A673 (cell line): ENCODE measurements around the gene SRSF10. TPM values are rescaled to one million over a fixed set of nuclear protein-coding genes. Genes with fewer than 3 reads are reported as not detected.

Experiments used
- Bru-seq: library from RNA; stranded (reverse); fragments of 400-500 nt; gene quantifications from one replicate; lab custom pipeline; 2021; lab: Mats Ljungman, UMichigan
- BruChase-seq, 2 experiments: library from RNA; stranded (reverse); fragments of 400-500 nt; gene quantifications; one replicate each; lab custom pipeline; 2021; lab: Mats Ljungman, UMichigan
- BruUV-seq: library from RNA; stranded (reverse); fragments of 400-500 nt; replicated peaks from 2 replicates; lab custom pipeline; 2021; lab: Mats Ljungman, UMichigan
- CTCF ChIA-PET: fragments of 300-600 bp; sonication (Branson Sonifier 250); formaldehyde crosslinking; loops from one replicate; lab custom pipeline; 2022; ENCODE audit warnings: antibody characterized with exemption; lab: Charles Lee
- POLR2A ChIA-PET: fragments of 300-600 bp; sonication (Branson Sonifier 250); formaldehyde crosslinking; loops from one replicate; lab custom pipeline; 2022; ENCODE audit warnings: antibody characterized with exemption; ENCODE audit not compliant: low non-redundant PET; lab: Charles Lee
- DNase-seq: peaks from one replicate; pipeline ENCODE4 v3.0.0-alpha.2; 2015; ENCODE audit warnings: low spot score
- H3K27ac ChIP-seq: fragments of 200-600 bp; sonication (generic); 2 replicates; pipeline ENCODE4 v1.5.1; 2016; ENCODE audit warnings: mixed run types, low read depth, mild to moderate bottlenecking, mixed read lengths, antibody characterized with exemption, low read length; ENCODE audit not compliant: poor library complexity, severe bottlenecking
- H3K27me3 ChIP-seq: fragments of 200-600 bp; sonication (generic); replicated peaks from 2 replicates; pipeline ENCODE4 v1.6.1; 2017; ENCODE audit warnings: mixed run types, low read depth, mild to moderate bottlenecking, mixed read lengths, antibody characterized with exemption, low read length; ENCODE audit not compliant: insufficient read depth, poor library complexity
- H3K36me3 ChIP-seq: fragments of 200-600 bp; sonication (generic); 2 replicates; pipeline ENCODE4 v1.6.1; 2016; ENCODE audit warnings: mixed run types, mild to moderate bottlenecking, mixed read lengths, antibody characterized with exemption, low read length; ENCODE audit not compliant: insufficient read depth, poor library complexity, severe bottlenecking
- H3K4me1 ChIP-seq: fragments of 200-600 bp; sonication (generic); 2 replicates; pipeline ENCODE4 v1.6.1; 2017; ENCODE audit warnings: mixed run types, mild to moderate bottlenecking, mixed read lengths, antibody characterized with exemption, low read length; ENCODE audit not compliant: insufficient read depth, poor library complexity, severe bottlenecking
- H3K4me3 ChIP-seq: fragments of 200-600 bp; sonication (generic); 2 replicates; pipeline ENCODE4 v1.5.1; 2016; ENCODE audit warnings: low read depth, mixed run types, mild to moderate bottlenecking, mixed read lengths, low read length; ENCODE audit not compliant: poor library complexity, severe bottlenecking
- H3K9me3 ChIP-seq: fragments of 200-600 bp; sonication (generic); 2 replicates; pipeline ENCODE4 v1.6.1; 2016; ENCODE audit warnings: mixed run types, low read depth, mild to moderate bottlenecking, mixed read lengths, antibody characterized with exemption, low read length; ENCODE audit not compliant: poor library complexity, severe bottlenecking
- EZH2 ChIP-seq: fragments of 200-600 bp; sonication (generic); IDR thresholded peaks from 2 replicates; pipeline ENCODE4 v1.6.1; 2017; ENCODE audit warnings: borderline replicate concordance, low read depth, mild to moderate bottlenecking, mixed read lengths, antibody characterized with exemption, low read length; ENCODE audit not compliant: poor library complexity, severe bottlenecking
- intact Hi-C: fragments of 100-400 bp; cut with micrococcal nuclease; formaldehyde crosslinking; loops from one replicate; pipeline ENCODE4 v1.10.0; 2022; ENCODE audit not compliant: unreplicated experiment
- long read RNA-seq: library from polyadenylated mRNA; stranded (forward); transcript quantifications from one replicate; pipeline ENCODE4 v2.0.0, GENCODE V29; 2022
- total RNA-seq: library from RNA; stranded (reverse); gene quantifications from 2 replicates; pipeline ENCODE4 v1.2.3, GENCODE V29; 2021
- TF ChIP-seq, protein P1 (sequence below): fragments of 300-800, 200-600 bp; sonication (generic); conservative IDR thresholded peaks from 2 replicates; pipeline ENCODE4 v1.5.1; 2017; ENCODE audit warnings: low read depth, mild to moderate bottlenecking, antibody characterized with exemption, low read length, moderate library complexity, mixed read lengths

The SRSF10 gene
- 208 and 218 TPM in 2 replicates for total RNA-seq
- Bru-seq, nascent RNA, result percentile 99 among the genes with signal in this experiment
- BruChase-seq, experiment 1, labeled RNA remaining after a 2-hour chase, result percentile 100 among the genes with signal in this experiment
- percentile 99 among the genes with signal in this experiment for BruChase-seq, experiment 2, labeled RNA remaining after a 6-hour chase
- long read RNA-seq, transcript SRSF10-213 (4 exons, 3,957 nt), result major isoform, 5 of 90 reads
- long read RNA-seq, partial matches to known transcripts, result 8 of 90 reads
- long read RNA-seq, other reads (novel, unspliced or antisense), result 72 of 90 reads

DNA sequence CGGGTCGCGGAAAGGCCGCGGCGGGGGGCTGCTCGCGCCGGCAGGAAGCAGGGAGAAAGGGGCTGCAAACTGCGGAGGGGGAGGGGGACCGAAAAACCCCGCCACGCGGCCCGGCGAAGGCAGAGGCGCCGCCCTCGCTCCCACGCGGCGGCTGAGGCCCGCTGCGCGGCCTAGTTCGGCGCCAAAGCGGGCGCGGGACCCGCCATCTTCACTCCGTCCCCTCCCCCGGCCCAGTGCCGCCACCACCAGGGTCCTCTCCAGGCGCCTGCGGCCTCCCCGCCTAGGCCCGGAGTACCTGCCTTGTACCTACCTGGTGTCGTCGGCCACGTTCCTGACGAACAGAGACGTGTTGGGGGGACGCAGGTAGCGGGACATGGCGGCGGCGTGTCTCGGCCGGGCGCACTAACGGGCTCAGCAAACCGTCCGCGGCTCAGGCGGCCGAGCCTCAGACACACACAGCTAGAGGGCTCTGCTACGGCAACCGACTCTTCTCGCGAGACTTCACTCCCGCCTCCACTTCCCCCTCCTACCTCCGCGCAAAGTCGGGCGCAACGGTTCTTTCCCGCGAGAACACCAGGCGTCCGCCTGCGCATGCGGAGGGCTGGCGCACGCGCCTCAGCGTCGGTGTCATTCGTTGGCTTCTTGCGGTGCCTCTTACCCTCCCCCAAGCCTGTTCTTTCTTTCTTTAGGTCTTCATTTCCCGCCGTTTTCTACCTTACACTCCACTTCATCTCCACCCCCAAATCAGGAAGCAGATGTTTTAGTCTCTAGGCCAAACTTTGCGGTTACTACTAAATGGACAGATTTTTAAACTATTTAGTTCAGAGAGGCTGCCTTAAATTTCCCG is at the start of gene SRSF10:
Gene SRSF10, minus strand, starts transcription at position 447 of the 847 bp plus-strand sequence. Its CDS starts 72 bp downstream, at position 375.
- Histone ChIP-seq H3K4me3 (peak within 1 kb of the TSS; percentile 72), H3K27ac (peak within 1 kb of the TSS; percentile 99), H3K27me3 (no peaks in the 10 kb centered on the region), H3K9me3 (no peaks in the 10 kb centered on the region), H3K36me3 (peaks cover 36% of the 10 kb centered on the region), H3K4me1 (peaks cover 44% of the 10 kb centered on the region)
- peak; percentile 99 for DNase-seq
- BruUV-seq, result no TSS peak
- ChIA-PET CTCF (no interaction called here), POLR2A (interaction anchor here (0.6 kb wide), 1 partner anchor 22 kb away, joined by 3 read pairs; no protein-coding TSS in a partner anchor)
- intact Hi-C loops, result no loop called here
- TF ChIP-seq, protein P1, sequence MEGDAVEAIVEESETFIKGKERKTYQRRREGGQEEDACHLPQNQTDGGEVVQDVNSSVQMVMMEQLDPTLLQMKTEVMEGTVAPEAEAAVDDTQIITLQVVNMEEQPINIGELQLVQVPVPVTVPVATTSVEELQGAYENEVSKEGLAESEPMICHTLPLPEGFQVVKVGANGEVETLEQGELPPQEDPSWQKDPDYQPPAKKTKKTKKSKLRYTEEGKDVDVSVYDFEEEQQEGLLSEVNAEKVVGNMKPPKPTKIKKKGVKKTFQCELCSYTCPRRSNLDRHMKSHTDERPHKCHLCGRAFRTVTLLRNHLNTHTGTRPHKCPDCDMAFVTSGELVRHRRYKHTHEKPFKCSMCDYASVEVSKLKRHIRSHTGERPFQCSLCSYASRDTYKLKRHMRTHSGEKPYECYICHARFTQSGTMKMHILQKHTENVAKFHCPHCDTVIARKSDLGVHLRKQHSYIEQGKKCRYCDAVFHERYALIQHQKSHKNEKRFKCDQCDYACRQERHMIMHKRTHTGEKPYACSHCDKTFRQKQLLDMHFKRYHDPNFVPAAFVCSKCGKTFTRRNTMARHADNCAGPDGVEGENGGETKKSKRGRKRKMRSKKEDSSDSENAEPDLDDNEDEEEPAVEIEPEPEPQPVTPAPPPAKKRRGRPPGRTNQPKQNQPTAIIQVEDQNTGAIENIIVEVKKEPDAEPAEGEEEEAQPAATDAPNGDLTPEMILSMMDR, result peak; percentile 45; the same call in 1 of the 2 replicates
- TF ChIP-seq EZH2, result no peak

DNA sequence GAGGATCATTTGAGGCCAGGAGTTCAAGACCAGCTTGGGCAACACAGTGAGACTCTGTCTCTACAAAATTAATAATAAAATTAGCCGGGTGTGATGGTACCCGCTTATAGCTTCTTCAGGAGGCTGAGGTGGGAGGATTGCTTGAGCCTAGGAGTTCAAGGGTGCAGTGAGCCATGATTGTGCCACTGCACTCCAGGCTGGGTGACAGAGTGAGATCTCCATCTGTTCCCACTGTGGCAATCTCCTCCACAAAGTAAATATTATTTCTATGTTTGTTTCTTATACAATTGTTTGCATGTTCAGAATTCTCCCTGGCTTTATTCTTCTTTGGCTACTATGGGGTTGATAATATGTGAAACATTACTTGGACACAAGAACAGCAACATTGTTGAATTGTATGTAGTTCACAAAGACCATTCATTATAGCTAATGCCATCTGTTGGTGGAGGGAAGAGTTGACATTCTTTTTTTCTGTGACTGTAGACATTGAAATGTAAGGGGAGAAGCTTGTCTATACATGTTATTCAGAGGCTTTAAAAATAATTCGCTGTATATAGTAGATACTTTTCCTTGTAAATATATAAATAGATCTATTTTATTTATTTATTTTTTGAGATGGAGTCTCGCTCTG is 47.8 kb upstream of the SRSF10 start:
- H3K4me3 ChIP-seq, result no peak overlapping the region
- no peaks in the 10 kb centered on the region for H3K27me3 ChIP-seq
- H3K4me1 ChIP-seq, result no peaks in the 10 kb centered on the region
- intact Hi-C loops, result no loop called here
- POLR2A ChIA-PET, result no interaction called here
- CTCF ChIA-PET, result interaction anchor here (0.6 to 1.4 kb wide), 3 partner anchors 33 to 217 kb away, joined by 4 read pairs; no protein-coding TSS in a partner anchor
- TF ChIP-seq EZH2, result no peak
- TF ChIP-seq, protein P1, result peak; percentile 70
- DNase-seq, result peak; percentile 57
- H3K9me3 ChIP-seq, result no peaks in the 10 kb centered on the region
- no peak overlapping the region for H3K27ac ChIP-seq
- BruUV-seq, result no TSS peak
- no peaks in the 10 kb centered on the region for H3K36me3 ChIP-seq

DNA sequence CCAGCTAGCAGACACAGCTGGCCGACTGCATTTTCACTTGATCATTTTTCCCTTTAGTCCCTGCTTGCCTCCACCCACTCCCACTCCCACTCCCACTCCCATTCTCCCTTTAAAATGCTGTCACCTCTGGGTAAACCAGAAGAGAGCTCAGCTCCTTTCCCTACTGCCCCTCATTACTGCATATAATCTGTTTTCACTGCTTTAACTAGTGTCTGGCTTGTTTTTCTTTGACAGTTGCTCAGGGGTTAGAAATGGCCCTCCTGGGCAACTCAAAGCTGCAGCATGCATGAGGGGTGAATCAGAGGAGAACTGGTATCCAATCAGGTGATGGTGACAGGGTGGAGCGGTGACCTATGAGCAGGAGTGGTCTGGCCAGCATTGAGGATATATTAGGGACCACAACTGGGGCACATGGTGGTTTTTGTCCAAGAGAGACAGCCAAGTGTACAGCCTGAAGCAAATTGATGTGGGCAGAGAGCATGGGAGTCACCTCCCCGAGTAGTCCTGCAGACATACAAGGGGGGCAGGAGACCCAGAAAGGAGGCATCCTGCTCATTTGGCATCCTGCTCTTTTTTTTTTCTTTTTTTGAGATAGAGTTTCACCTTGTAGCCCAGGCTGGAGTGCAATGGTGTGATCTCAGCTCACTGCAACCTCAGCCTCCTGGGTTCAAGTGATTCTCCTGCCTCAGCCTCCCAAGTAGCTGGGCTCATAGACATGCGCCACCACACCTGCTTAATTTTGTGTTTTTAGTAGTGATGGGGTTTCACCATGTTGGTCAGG is 42.6 kb upstream of the SRSF10 start:
- H3K9me3 ChIP-seq, result no peaks in the 10 kb centered on the region
- no TSS peak for BruUV-seq
- POLR2A ChIA-PET, result no interaction called here
- H3K27me3 ChIP-seq, result no peaks in the 10 kb centered on the region
- no peaks in the 10 kb centered on the region for H3K36me3 ChIP-seq
- H3K27ac ChIP-seq, result no peak overlapping the region
- H3K4me1 ChIP-seq, result peaks cover 7% of the 10 kb centered on the region
- no peak overlapping the region for H3K4me3 ChIP-seq
- intact Hi-C loops, result no loop called here
- no peak for DNase-seq
- TF ChIP-seq, protein P1, result no peak
- TF ChIP-seq EZH2, result no peak
- CTCF ChIA-PET, result no interaction called here
